ENCODE data around the gene PLXNB3.
"Not testable (repeated sequence)": the region's sequence is repeated elsewhere in the genome, so short reads cannot be mapped to it uniquely, and the experiment has no call there.

Gene PLXNB3

GRCh38 chrX:153732401-153732800 lies 31.6 kb upstream of the PLXNB3 start:
- no peak for DNase-seq (ENCODE audit: low read depth, low spot score)

- no peak for DNase-seq (ENCODE audit: low read depth, low spot score)
These were observed 30.3 kb upstream of the PLXNB3 start for GRCh38 chrX:153733651-153734240.

- DNase-seq (ENCODE audit: low read depth, low spot score) = no peak
These were observed 29.2 kb upstream of the PLXNB3 start for GRCh38 chrX:153734871-153735270.

- DNase-seq (ENCODE audit: low read depth, low spot score) = no peak
These were observed 28.8 kb upstream of the PLXNB3 start for GRCh38 chrX:153735274-153735673.

- DNase-seq (ENCODE audit: low read depth, low spot score) = no peak
These were observed 27.8 kb upstream of the PLXNB3 start for GRCh38 chrX:153736071-153736820.

GRCh38 chrX:153736871-153737441 lies 27.1 kb upstream of the PLXNB3 start:
- DNase-seq (ENCODE audit: low read depth, low spot score) = no peak

- no peak for DNase-seq (ENCODE audit: low read depth, low spot score)
These were observed 25.9 kb upstream of the PLXNB3 start for GRCh38 chrX:153738056-153738605.

- DNase-seq (ENCODE audit: low read depth, low spot score) = no peak
These were observed 24.1 kb upstream of the PLXNB3 start for GRCh38 chrX:153739754-153740486.

GRCh38 chrX:153740631-153741222 lies 23.3 kb upstream of the PLXNB3 start:
- DNase-seq (ENCODE audit: low read depth, low spot score) = no peak

- DNase-seq (ENCODE audit: low read depth, low spot score) = no peak
These were observed 22.6 kb upstream of the PLXNB3 start for GRCh38 chrX:153741446-153741845.

GRCh38 chrX:153742111-153742510 lies 21.9 kb upstream of the PLXNB3 start:
- DNase-seq (ENCODE audit: low read depth, low spot score) = not testable (repeated sequence)

- DNase-seq (ENCODE audit: low read depth, low spot score) = not testable (repeated sequence)
These were observed 21.1 kb upstream of the PLXNB3 start for GRCh38 chrX:153742796-153743467.

- not testable (repeated sequence) for DNase-seq (ENCODE audit: low read depth, low spot score)
These were observed 20.4 kb upstream of the PLXNB3 start for GRCh38 chrX:153743468-153744209.

- no peak for DNase-seq (ENCODE audit: low read depth, low spot score)
These were observed 19.6 kb upstream of the PLXNB3 start for GRCh38 chrX:153744210-153745066.

- not testable (repeated sequence) for DNase-seq (ENCODE audit: low read depth, low spot score)
These were observed 19.0 kb upstream of the PLXNB3 start for GRCh38 chrX:153745067-153745433.

- DNase-seq (ENCODE audit: low read depth, low spot score) = no peak
These were observed 17.7 kb upstream of the PLXNB3 start for GRCh38 chrX:153746359-153746758.

GRCh38 chrX:153746991-153747390 lies 17.1 kb upstream of the PLXNB3 start:
- DNase-seq (ENCODE audit: low read depth, low spot score) = not testable (repeated sequence)

GRCh38 chrX:153749017-153749416 lies 15.0 kb upstream of the PLXNB3 start:
- not testable (repeated sequence) for DNase-seq (ENCODE audit: low read depth, low spot score)

GRCh38 chrX:153750127-153750774 lies 13.8 kb upstream of the PLXNB3 start:
- no peak for DNase-seq (ENCODE audit: low read depth, low spot score)
